ENCODE results near the gene SERPIND1.

DNA sequence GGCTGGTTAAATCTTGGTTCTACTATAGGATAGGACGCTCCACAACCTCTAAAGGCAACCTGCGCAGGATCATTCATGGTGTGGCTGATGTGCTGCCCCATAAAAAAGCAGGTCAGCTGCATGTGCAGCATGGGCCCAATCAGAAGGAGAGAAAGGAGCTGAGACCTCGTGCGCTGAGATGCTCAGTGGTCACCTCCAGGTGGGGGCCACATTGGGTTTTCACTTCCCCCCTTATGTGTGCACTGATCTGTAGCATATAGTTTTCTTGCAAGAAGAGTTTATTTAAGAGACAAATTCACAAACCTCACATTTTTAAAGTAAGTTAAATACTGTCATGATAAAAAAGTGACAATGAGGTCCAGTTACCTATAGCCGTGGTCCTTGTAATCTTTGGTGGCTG, 24.3 kb downstream of the SERPIND1 start:
- TF ChIP-seq CTCF (IDR thresholded peaks at IDR 0.05) (no peak), POLR2A (IDR thresholded peaks at IDR 0.05) (no peak), POLR2AphosphoS5 (IDR thresholded peaks at IDR 0.05) (no peak)

Data from breast epithelium (tissue), 3 donors.